Epithelial cell of umbilical artery (primary cell): ENCODE measurements around the gene UBP1. TPM values are rescaled to one million over a fixed set of nuclear protein-coding genes. Genes with fewer than 3 reads are reported as not detected.

ENCODE experiments used
- total RNA-seq: library from RNA; depleted of rRNA; stranded (reverse); fragments of >200 nt; gene quantifications from 2 replicates; pipeline ENCODE4 v1.2.3, GENCODE V29; 2014

The UBP1 gene, protein sequence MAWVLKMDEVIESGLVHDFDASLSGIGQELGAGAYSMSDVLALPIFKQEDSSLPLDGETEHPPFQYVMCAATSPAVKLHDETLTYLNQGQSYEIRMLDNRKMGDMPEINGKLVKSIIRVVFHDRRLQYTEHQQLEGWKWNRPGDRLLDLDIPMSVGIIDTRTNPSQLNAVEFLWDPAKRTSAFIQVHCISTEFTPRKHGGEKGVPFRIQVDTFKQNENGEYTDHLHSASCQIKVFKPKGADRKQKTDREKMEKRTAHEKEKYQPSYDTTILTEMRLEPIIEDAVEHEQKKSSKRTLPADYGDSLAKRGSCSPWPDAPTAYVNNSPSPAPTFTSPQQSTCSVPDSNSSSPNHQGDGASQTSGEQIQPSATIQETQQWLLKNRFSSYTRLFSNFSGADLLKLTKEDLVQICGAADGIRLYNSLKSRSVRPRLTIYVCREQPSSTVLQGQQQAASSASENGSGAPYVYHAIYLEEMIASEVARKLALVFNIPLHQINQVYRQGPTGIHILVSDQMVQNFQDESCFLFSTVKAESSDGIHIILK
- total RNA-seq, result 62.7 and 76.1 TPM in 2 replicates

DNA sequence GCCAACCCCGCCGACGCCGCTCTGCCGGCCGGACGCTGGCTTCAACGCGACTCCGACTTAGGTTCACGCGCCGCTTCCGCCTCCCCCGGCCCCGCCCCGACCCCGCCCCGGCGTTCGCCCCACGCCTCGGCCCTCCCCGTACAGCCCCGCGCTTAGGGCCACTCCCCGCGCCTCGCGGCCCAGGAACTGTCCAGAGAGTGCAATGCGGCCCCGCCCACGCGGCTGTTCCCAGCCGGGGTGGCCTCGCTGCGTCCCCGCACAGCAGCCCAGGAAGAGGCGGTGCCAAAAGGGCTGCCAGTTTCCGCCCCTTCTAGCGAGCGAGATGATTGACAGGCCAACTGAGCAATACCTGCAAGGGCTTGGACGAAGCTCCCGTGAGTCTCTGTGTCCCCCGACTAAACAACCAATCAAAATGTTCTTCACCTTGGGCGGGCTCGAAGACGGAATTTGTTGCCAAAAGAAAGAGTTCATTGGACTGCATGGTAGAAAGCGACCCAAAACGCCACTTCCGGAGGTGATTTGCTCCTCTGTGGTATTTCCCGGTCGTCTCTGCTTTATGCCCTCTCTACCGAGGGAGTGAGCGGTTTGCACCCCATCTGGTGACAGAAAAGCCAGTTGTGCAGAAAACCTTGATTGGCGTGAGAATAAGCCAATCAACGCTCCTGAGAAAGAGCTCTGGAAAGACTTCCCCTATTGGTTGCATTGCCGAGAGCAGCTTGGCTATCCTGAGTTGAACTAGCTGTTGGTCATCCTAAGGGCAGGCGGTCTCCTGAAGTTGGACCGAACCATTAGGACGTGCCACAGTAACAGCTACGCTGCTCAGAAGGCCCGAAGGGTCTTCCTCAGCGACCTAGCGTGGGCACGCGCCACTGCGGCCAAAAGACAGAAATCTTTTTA is at the start of gene UBP1:
Gene UBP1, minus strand, starts transcription at position 78 of the 897 bp plus-strand sequence. CDS start 557 bp downstream, outside the sequence.

Other genes starting within 250 kb of the UBP1 start
- gene SUSD5, start 221.6 kb downstream of the UBP1 start, total RNA-seq, result 5.2 and 9.1 TPM in 2 replicates
- 12.7 and 21.1 TPM in 2 replicates for gene FBXL2, start 163.0 kb downstream of the UBP1 start, total RNA-seq